Epithelial cell of alveolus of lung (primary cell): ENCODE results near the gene NPPB. TPM values are rescaled to one million over a fixed set of nuclear protein-coding genes. Genes with fewer than 3 reads are reported as not detected.

Source experiments
- total RNA-seq: library from RNA; depleted of rRNA; stranded (reverse); fragments of >200 nt; gene quantifications from 2 replicates; pipeline ENCODE4 v1.2.1, GENCODE V29; 2015

The NPPB gene
- 0.78 TPM in 1 of 2 replicates, not detected in the other for total RNA-seq

DNA sequence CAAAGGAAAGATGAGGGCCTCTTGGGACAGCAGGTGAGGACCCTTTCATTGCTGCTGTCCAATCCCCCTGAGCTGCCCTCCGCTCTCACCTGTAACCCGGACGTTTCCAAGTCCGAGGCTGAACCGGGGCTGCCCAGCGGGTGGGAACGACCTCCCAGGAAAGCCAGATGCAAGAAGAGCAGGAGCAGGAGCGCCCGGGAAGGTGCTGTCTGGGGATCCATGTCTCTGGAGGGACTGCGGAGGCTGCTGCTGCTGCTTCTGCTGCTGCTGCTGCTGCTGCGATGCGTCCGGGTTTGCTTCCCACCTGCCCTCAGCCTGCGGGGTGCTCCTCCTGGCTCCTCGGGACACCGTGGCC, at the start of gene NPPB:
Gene NPPB (minus strand): TSS at position 333 of the 355 bp plus-strand sequence. CDS start 112 bp downstream, at position 221.

DNA sequence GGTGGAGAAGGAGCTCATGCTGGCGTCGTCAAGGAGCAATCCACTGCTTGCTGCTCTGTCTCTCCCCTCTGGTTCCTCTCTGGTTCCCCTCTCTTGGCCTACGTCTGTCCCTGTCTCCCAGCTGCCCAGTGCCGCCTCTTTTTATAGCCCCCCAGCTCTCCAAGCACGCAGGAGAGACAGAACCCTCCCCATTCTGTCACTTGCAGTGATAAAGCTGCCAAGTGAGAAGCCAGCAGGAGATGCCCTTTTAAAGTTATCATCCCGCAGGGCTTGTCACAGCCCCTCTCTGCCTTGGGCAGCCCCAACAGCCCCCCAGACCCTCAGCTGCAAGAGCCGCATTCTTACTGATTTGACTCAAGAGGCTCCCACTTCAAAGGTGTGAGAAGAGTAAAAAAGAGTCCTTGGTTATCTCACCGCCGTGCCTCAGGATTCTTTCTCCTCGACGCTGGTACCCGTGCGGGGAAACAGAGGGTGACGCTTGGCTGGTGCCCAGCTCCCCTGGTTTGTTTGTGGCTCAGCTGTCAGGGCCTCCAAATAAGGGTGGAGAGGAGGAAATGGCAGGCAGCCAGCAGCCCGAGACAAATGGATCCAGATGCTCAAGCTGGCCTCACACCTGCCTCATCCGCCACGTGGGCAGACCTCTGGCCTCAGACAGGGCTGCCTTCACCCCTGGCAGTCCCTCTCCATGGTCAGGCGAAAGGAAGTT, 10.9 kb downstream of the NPPB start, which contains the start of gene NPPA:
Gene NPPA (minus strand): TSS at position 117 of the 706 bp plus-strand sequence. CDS start 99 bp downstream, at position 18.

Other genes with a start within 250 kb of the NPPB start
- gene FBXO2, start 204.5 kb downstream of the NPPB start, total RNA-seq = 1.6 and 4.6 TPM in 2 replicates
- 9.3 and 20.0 TPM in 2 replicates for gene FBXO44, start 204.1 kb downstream of the NPPB start, total RNA-seq
- 5.0 and 12.3 TPM in 2 replicates for gene FBXO6, start 194.7 kb downstream of the NPPB start, total RNA-seq
- gene MAD2L2, start 177.8 kb downstream of the NPPB start, total RNA-seq = 62.7 and 80.4 TPM in 2 replicates
- gene DRAXIN, start 167.2 kb downstream of the NPPB start, total RNA-seq = 0.13 and 0.80 TPM in 2 replicates
- gene AGTRAP, start 122.8 kb downstream of the NPPB start, total RNA-seq = 69.1 and 140 TPM in 2 replicates
- 6.9 TPM in 1 of 2 replicates, not detected in the other for gene C1orf167, start 96.8 kb downstream of the NPPB start, total RNA-seq
- gene MTHFR, start 53.0 kb downstream of the NPPB start, total RNA-seq = 13.8 and 36.1 TPM in 2 replicates
- 9.1 and 17.1 TPM in 2 replicates for gene CLCN6, start 52.8 kb downstream of the NPPB start, total RNA-seq
- gene NPPA, start 11.2 kb downstream of the NPPB start, total RNA-seq = 0.32 TPM in 1 of 2 replicates, not detected in the other
- gene KIAA2013, start 67.5 kb upstream of the NPPB start, total RNA-seq = 90.2 and 139 TPM in 2 replicates
- 502 and 516 TPM in 2 replicates for gene PLOD1, start 75.8 kb upstream of the NPPB start, total RNA-seq
- 31.9 and 49.3 TPM in 2 replicates for gene MFN2, start 121.5 kb upstream of the NPPB start, total RNA-seq
- gene MIIP, start 160.6 kb upstream of the NPPB start, total RNA-seq = 21.8 and 27.3 TPM in 2 replicates
- 0.52 TPM in 1 of 2 replicates, not detected in the other for gene TNFRSF8, start 204.4 kb upstream of the NPPB start, total RNA-seq